Type B pancreatic cell (in vitro differentiated cells): ENCODE data around the gene LPIN1. TPM values are rescaled to one million over a fixed set of nuclear protein-coding genes. Genes with fewer than 3 reads are reported as not detected.
A peak's percentile ranks its signal among the peaks of the same experiment; 100 is the strongest.

ENCODE experiments used
- DNase-seq: peaks from one replicate; pipeline ENCODE4 v3.0.0; 2021; ENCODE audit warnings: mixed read lengths; ENCODE audit not compliant: unreplicated experiment; ENCODE audit errors: extremely low spot score
- H3K27ac Mint-ChIP-seq: 2 replicates; pipeline ENCODE4 v1.8.0; 2021; ENCODE audit warnings: mild to moderate bottlenecking, mixed read lengths
- H3K27me3 Mint-ChIP-seq: 2 replicates; pipeline ENCODE4 v1.8.0; 2021; ENCODE audit warnings: mixed read lengths
- H3K36me3 Mint-ChIP-seq: 2 replicates; pipeline ENCODE4 v1.8.0; 2021; ENCODE audit warnings: mixed read lengths
- H3K4me1 Mint-ChIP-seq: one replicate; pipeline ENCODE4 v1.8.0; 2021; ENCODE audit warnings: mixed read lengths; ENCODE audit not compliant: unreplicated experiment
- H3K4me3 Mint-ChIP-seq: 2 replicates; pipeline ENCODE4 v1.8.0; 2021; ENCODE audit warnings: mild to moderate bottlenecking, mixed read lengths
- H3K9me3 Mint-ChIP-seq: 2 replicates; pipeline ENCODE4 v1.8.0; 2021; ENCODE audit warnings: mixed read lengths
- CTCF ChIP-seq: fragments of 200-600 bp; sonication (generic); conservative IDR thresholded peaks from 2 replicates; pipeline ENCODE4 v1.5.0; 2021; ENCODE audit warnings: antibody characterized with exemption, mild to moderate bottlenecking
- total RNA-seq: library from RNA; stranded (reverse); gene quantifications from 2 replicates; pipeline ENCODE4 v1.2.1, GENCODE V29; 2021; ENCODE audit warnings: low replicate concordance

LPIN1 gene
- total RNA-seq, 1 donor from 2014 or later: 26.8 TPM

GRCh38 chr2:11764359-11764758 lies 17.9 kb downstream of the LPIN1 start:
- Mint-ChIP-seq H3K36me3 (peaks cover 56% of the 10 kb centered on the region), H3K4me3 (no peak overlapping the region), H3K27ac (peak overlapping the region; percentile 29), H3K27me3 (no peaks in the 10 kb centered on the region), H3K4me1 (peaks cover 11% of the 10 kb centered on the region), H3K9me3 (no peaks in the 10 kb centered on the region)
- TF ChIP-seq CTCF: no peak
- DNase-seq: no peak

- Mint-ChIP-seq H3K4me1 (peaks cover 11% of the 10 kb centered on the region), H3K9me3 (no peaks in the 10 kb centered on the region), H3K4me3 (no peak overlapping the region), H3K36me3 (peaks cover 56% of the 10 kb centered on the region), H3K27me3 (no peaks in the 10 kb centered on the region), H3K27ac (no peak overlapping the region)
- no peak for TF ChIP-seq CTCF
- DNase-seq: no peak
Observed at GRCh38 chr2:11764920-11765319, 18.5 kb downstream of the LPIN1 start.

GRCh38 chr2:11765501-11765900 lies 19.1 kb downstream of the LPIN1 start:
- no peaks in the 10 kb centered on the region for H3K9me3 Mint-ChIP-seq
- H3K27me3 Mint-ChIP-seq: no peaks in the 10 kb centered on the region
- DNase-seq: no peak
- no peak overlapping the region for H3K27ac Mint-ChIP-seq
- H3K36me3 Mint-ChIP-seq: peaks cover 58% of the 10 kb centered on the region
- TF ChIP-seq CTCF: no peak
- peaks cover 11% of the 10 kb centered on the region for H3K4me1 Mint-ChIP-seq
- no peak overlapping the region for H3K4me3 Mint-ChIP-seq

GRCh38 chr2:11766016-11766415 lies 19.6 kb downstream of the LPIN1 start:
- Mint-ChIP-seq H3K36me3 (peaks cover 58% of the 10 kb centered on the region), H3K4me1 (peaks cover 10% of the 10 kb centered on the region), H3K4me3 (no peak overlapping the region), H3K27ac (no peak overlapping the region), H3K9me3 (no peaks in the 10 kb centered on the region), H3K27me3 (no peaks in the 10 kb centered on the region)
- DNase-seq: no peak
- TF ChIP-seq CTCF: no peak

GRCh38 chr2:11767779-11768178 lies 21.3 kb downstream of the LPIN1 start:
- no peak overlapping the region for H3K4me3 Mint-ChIP-seq
- no peaks in the 10 kb centered on the region for H3K27me3 Mint-ChIP-seq
- peaks cover 60% of the 10 kb centered on the region for H3K36me3 Mint-ChIP-seq
- DNase-seq: no peak
- no peaks in the 10 kb centered on the region for H3K9me3 Mint-ChIP-seq
- peaks cover 7% of the 10 kb centered on the region for H3K4me1 Mint-ChIP-seq
- TF ChIP-seq CTCF: no peak
- no peak overlapping the region for H3K27ac Mint-ChIP-seq

GRCh38 chr2:11768946-11769345 lies 22.5 kb downstream of the LPIN1 start:
- H3K27ac Mint-ChIP-seq: no peak overlapping the region
- H3K9me3 Mint-ChIP-seq: no peaks in the 10 kb centered on the region
- peaks cover 11% of the 10 kb centered on the region for H3K4me1 Mint-ChIP-seq
- no peak overlapping the region for H3K4me3 Mint-ChIP-seq
- TF ChIP-seq CTCF: no peak
- peaks cover 58% of the 10 kb centered on the region for H3K36me3 Mint-ChIP-seq
- no peak for DNase-seq
- no peaks in the 10 kb centered on the region for H3K27me3 Mint-ChIP-seq
